GM12873 (cell line): ENCODE measurements around the gene PDZK1IP1.

Source experiments
- TF ChIP-seq, protein P1 (sequence below): IDR thresholded peaks from 2 replicates; pipeline ENCODE4 v1.5.1; 2012; ENCODE audit warnings: low read depth, mild to moderate bottlenecking, moderate library complexity, low read length, control low read depth; ENCODE audit not compliant: insufficient read depth; ENCODE audit errors: missing control alignments

PDZK1IP1 gene

GRCh38 chr1:47211796-47212269 lies 22.0 kb upstream of the PDZK1IP1 start:
- TF ChIP-seq, protein P1, sequence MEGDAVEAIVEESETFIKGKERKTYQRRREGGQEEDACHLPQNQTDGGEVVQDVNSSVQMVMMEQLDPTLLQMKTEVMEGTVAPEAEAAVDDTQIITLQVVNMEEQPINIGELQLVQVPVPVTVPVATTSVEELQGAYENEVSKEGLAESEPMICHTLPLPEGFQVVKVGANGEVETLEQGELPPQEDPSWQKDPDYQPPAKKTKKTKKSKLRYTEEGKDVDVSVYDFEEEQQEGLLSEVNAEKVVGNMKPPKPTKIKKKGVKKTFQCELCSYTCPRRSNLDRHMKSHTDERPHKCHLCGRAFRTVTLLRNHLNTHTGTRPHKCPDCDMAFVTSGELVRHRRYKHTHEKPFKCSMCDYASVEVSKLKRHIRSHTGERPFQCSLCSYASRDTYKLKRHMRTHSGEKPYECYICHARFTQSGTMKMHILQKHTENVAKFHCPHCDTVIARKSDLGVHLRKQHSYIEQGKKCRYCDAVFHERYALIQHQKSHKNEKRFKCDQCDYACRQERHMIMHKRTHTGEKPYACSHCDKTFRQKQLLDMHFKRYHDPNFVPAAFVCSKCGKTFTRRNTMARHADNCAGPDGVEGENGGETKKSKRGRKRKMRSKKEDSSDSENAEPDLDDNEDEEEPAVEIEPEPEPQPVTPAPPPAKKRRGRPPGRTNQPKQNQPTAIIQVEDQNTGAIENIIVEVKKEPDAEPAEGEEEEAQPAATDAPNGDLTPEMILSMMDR, result no peak

DNA sequence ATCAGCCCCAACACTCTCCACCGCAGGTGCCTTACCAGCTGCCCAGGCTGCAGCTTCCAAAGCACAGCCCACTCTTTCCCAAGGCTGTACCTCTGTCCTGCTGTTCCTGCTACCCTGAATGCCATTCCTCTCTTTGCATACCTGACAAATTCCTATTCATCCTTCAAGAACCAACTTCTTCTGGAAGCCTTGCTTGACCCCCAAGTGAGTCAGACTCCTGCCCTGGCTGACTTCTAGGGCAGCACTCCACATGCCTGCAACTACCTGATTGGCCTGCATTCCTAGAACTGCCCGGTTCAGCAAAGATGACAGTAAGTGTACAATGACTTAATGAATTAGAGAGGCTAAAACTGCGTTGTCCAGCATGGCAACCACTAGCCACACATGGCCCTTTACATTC lies 20.8 kb upstream of the PDZK1IP1 start:
- TF ChIP-seq, protein P1, result no peak

GRCh38 chr1:47209725-47210325 lies 20.0 kb upstream of the PDZK1IP1 start:
- TF ChIP-seq, protein P1, result no peak

GRCh38 chr1:47209091-47209490 lies 19.3 kb upstream of the PDZK1IP1 start:
- TF ChIP-seq, protein P1, result no peak

- TF ChIP-seq, protein P1, result no peak
Measured at GRCh38 chr1:47208374-47208850, 18.6 kb upstream of the PDZK1IP1 start.

DNA sequence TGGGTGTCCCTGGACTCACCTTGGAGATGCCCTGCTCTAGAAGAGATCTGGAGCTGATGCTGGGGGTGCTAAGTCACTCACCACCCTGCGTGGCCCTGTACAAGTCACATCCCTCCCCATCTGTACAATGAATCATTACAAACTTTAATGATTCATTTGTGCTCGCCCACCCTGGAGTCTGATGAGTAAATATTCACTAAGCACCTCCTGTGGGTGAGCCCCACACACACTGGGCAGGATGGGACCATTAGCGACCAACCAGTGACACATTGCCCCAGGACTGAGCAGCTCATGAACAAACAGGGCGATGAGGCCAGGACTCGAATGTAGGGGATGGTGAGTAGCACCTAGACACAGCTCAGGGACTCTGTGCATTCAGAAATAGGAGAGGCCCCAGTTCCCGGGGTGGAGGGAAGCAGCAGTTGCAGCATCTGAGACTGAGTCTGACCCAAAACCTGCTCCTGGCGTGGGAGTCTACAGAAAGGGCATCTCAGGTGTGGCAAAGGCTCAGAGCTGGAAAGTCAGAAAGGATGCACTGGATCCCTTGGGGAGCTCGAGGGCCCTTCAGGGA lies 18.1 kb upstream of the PDZK1IP1 start:
- TF ChIP-seq, protein P1, result no peak

- TF ChIP-seq, protein P1, result no peak
Measured at GRCh38 chr1:47205918-47206317, 16.1 kb upstream of the PDZK1IP1 start.
